Fibroblast of lung (primary cell): ENCODE measurements around the gene C8G.

Experiments used
- CTCF ChIP-seq, 2 donors: IDR thresholded peaks in 1 of 2; conservative IDR thresholded peaks in 1 of 2; 1 replicate in 1 of 2; 2 replicates in 1 of 2; pipeline ENCODE4 v1.5.1; 2011 to 2012; ENCODE audit warnings: low read length in 2 of 2, control low read depth in 1 of 2, inconsistent platforms in 1 of 2, low read depth in 1 of 2, mild to moderate bottlenecking in 1 of 2
- EZH2 ChIP-seq: IDR thresholded peaks from 2 replicates; pipeline ENCODE4 v1.5.1; 2012; ENCODE audit warnings: low read length, control low read depth, mild to moderate bottlenecking; ENCODE audit errors: missing control alignments

DNA sequence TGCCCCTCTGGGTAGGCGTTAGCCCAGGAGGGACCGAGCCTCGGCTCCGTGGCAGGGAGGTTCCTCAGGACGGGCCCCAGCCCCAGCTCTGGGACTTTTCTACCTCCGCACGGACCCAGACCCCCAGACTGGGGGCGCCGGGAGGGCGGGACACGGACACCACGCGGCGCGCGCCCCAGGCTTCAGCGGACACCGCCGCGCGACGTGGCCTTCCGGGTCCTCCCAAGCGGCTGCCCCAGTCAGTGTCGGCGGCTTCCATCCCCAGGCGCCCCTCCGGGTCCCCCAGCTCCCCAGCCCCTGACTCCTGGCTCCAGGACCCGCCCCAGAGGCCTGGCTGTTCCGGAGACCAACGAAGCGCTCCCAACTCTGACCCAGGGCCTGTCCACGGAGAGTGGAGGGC lies 40.8 kb downstream of the C8G start:
- TF ChIP-seq CTCF (conservative IDR thresholded peaks at IDR 0.05 in 1 of 2, IDR thresholded peaks at IDR 0.05 in 1 of 2; ENCODE audit: low read depth in 1 of 2, low read length in 2 of 2), result no peak
- no peak for TF ChIP-seq EZH2
